ENCODE data around the gene AP1M1.

DNA sequence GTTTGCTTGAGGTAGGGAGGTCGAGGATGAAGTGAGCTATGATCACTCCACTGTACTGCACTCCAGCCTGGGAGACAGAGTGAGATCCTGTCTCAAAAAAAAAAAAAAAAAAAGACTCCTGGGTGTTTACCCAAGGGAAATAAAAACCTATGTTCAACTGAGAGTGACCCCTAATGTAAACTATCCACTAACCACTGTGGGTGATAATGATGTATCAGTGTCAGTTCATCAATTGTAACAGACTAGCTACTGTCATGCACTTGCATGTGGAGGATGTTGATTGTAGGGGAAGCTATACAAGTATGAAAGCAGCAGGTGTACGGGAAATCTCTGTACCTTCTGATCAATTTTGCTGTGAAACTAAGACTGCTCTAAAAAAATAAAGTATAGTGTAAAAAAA, 21.8 kb upstream of the AP1M1 start:
- TF ChIP-seq RCOR1 (IDR thresholded peaks at IDR 0.05; ENCODE audit: insufficient replicate concordance, low read length), result no peak
- no peak for TF ChIP-seq CTCF (conservative IDR thresholded peaks at IDR 0.05; ENCODE audit: low read depth, low read length)
- TF ChIP-seq POLR2A (IDR thresholded peaks at IDR 0.05; ENCODE audit: low read depth, low read length), result no peak
- TF ChIP-seq RAD21 (IDR thresholded peaks at IDR 0.05; ENCODE audit: low read length), result no peak

Data from IMR-90 (cell line).